GM12873 (cell line): Measurements from ENCODE around the gene TBCD.

Experiments
- TF ChIP-seq, protein P1 (sequence below): IDR thresholded peaks from 2 replicates; pipeline ENCODE4 v1.5.1; 2012; ENCODE audit warnings: low read depth, mild to moderate bottlenecking, moderate library complexity, low read length, control low read depth; ENCODE audit not compliant: insufficient read depth; ENCODE audit errors: missing control alignments

The TBCD gene

GRCh38 chr17:82959242-82959930 is 207.5 kb downstream of the TBCD start:
- TF ChIP-seq, protein P1, sequence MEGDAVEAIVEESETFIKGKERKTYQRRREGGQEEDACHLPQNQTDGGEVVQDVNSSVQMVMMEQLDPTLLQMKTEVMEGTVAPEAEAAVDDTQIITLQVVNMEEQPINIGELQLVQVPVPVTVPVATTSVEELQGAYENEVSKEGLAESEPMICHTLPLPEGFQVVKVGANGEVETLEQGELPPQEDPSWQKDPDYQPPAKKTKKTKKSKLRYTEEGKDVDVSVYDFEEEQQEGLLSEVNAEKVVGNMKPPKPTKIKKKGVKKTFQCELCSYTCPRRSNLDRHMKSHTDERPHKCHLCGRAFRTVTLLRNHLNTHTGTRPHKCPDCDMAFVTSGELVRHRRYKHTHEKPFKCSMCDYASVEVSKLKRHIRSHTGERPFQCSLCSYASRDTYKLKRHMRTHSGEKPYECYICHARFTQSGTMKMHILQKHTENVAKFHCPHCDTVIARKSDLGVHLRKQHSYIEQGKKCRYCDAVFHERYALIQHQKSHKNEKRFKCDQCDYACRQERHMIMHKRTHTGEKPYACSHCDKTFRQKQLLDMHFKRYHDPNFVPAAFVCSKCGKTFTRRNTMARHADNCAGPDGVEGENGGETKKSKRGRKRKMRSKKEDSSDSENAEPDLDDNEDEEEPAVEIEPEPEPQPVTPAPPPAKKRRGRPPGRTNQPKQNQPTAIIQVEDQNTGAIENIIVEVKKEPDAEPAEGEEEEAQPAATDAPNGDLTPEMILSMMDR, result no peak

DNA sequence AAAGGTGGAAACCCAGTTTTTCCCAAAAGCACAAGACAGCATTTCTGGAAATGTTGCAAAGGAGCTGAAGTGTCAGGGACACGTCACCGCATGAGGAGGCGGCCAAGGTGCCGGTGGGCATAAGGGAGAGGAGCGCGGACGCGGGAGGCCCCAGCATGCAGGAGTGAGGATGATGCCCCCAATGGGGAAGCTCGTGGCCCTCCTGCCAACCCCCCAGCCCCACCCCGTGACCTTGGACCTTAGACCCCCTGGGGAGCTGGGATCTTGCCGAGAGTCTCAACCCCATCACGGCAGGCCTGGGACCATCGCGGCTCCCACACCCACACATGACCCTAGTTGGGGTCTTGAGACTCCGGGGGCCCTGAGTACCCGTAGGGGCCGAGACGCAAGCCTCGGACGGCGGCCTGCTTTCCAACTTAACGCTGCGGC is 208.1 kb downstream of the TBCD start:
- TF ChIP-seq, protein P1, result no peak

DNA sequence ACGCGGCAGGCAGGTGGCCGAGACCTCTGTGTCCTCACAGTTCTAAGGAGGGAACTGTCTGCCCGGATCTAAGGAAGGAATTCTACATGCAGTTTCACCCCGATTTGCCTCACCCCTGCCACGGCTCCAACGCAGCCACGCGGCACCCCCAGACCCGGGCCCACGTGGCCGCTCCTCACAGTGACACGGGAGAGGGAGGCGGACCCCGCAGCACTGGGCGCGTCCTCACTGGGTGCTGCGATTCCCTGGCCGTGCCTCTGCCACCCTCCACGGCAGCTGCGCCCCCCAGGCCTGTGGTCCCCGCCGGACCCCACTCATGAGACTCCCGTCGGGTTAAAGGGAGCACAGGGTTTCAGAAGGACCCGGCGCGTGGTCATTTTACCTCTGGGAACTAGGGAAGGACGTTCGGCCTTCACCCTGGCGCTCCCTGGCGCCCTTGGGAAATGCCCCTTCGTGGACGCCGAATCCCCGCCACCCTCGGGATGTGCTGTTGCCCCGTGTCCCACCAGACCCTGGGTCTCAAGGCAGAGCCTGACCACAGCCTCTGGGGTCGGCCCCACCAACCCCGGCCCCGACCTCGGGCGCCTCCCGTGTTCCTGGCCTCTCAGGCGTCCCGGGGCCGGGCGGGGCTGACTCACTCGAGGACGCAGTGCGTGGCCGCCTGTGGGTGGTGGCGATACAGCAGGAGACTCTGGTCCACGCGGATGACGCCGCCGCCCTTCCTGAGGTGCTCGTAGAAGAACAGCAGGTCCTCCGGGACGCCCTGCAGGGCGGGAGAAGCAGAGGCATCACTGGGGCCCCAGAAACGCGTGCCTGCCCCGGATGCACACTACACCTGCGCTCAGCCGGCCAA is 208.8 kb downstream of the TBCD start:
- TF ChIP-seq, protein P1, result no peak

DNA sequence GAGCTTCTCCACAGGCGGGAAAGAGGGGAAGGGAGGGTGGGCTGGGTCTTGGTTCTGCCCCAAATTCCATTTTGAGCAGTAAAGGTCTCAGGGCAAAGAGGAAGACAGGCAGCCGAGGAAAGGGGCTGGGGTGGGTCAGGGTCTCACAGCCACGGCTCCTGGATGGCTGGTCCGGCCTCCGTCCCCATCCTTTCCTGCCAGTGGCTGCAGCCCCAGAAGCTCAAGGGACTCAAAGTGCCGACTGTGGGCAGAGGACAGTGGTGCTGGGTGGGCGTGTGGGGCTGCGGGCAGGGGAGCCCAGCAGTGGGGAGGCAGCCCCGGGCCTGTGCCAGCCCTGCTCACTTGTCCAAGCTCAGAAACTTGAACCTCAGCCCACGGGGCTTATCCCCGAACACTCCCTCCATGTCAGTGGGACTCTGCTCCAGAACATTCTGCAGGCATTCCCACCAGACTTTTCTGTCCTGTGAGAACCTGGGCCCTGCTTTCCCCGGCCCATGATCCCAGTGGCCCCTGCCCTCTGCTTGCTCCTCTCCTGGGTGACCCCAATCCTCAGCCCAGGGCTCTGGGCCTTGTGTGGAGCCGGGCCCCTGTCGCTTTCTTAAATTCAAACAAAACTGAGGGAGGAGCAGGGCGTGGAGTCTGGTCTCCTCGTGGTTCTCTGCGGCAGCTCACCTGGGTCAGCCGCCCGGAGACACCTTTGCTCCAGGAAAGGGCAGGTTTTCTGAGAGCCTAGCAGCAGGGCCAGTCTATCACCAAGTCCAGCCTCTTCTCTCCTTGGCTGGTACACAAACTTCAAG is 209.7 kb downstream of the TBCD start:
- TF ChIP-seq, protein P1, result no peak

DNA sequence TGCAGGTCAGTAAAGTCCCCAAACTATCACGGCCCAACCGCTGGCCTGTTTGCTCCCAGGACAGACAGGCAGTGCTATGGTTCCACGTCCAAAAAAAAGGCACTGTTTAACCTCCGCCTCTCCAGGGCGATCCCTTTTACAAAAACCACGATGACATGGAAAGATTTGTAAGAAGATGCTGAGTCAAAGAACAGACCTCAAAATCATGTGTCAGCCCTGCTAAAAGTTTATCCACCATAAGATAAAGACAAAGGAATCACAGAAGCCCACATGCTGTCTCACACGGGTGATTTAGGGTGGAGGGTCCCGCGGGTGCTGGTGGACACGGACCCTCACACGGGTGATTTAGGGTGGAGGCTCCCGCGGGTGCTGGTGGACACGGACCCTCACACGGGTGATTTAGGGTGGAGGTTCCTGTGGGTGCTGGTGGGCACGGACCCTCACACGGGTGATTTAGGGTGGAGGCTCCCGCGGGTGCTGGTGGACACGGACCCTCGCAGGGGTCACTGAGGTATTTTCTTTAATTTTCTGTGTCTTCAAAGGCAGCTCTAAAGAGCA is 210.4 kb downstream of the TBCD start:
- TF ChIP-seq, protein P1, result no peak

DNA sequence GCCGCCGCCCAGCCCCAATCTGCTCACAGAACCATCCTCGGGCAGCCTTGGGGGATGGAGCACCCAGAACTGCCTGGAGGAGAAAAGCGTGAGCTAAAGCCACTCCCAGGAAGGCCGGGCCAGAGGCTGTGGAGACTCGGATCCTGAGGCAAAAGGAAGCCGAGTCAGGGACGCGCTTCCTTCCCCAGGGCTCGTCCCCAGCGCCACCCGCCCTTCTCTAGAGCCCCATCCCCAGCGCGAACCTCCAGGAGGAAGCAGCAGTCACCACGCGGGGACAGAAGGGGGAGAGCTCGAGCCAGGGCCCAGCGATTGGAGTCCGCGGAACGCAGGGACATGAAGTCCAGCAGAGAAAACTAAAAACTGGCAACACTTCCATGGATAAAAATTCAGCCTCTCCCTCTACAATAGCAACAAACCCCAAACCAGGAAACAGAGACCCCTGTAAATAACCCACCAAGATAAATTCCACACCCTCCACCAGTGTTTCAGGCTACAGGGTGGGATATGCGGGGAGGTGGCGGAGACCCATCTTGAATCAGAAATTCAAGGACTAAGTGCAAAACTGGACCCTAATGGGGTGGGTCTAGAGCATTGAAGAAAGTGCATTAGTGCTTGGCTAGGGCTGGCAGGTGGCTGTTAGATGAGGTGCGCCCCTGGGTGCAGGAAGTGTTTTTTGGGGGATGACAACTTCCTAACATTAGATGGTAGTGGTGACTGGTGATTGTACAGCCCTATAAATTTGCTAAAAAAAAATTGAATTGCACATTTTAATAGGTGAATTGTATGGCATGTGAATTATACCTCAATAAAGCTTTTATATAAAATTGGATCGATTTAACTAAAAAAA is 211.5 kb downstream of the TBCD start:
- TF ChIP-seq, protein P1, result peak; percentile 68
